H1 (cell line): ENCODE data around the gene BSDC1. TPM values are rescaled to one million over a fixed set of nuclear protein-coding genes. Genes with fewer than 3 reads are reported as not detected.

Experiments
- CTCF ChIA-PET: fragments of 300-600 bp; sonication (Branson Sonifier 250); formaldehyde crosslinking; loops from one replicate; lab custom pipeline; 2021; ENCODE audit not compliant: partially characterized antibody; lab: Charles Lee
- POLR2A ChIA-PET: fragments of 300-600 bp; sonication (Branson Sonifier 250); formaldehyde crosslinking; loops from one replicate; lab custom pipeline; 2021; ENCODE audit warnings: inconsistent platforms; ENCODE audit not compliant: partially characterized antibody; lab: Charles Lee
- DNase-seq, 2 experiments: peaks; one replicate each; pipeline versions ENCODE4 v3.0.0 to v3.0.0-alpha.2; 2010 to 2022; ENCODE audit warnings: low spot score in 2 of 2, low read depth in 1 of 2, mixed read lengths in 1 of 2
- FAIRE-seq: peaks from 2 replicates; lab custom pipeline; 2011; peaks lifted over from hg19 to GRCh38; lab: Jason Lieb, UNC
- H2AFZ ChIP-seq: 2 replicates; pipeline ENCODE4 v1.8.1; 2012; ENCODE audit warnings: low read length, inconsistent platforms
- H2AK5ac ChIP-seq: 2 replicates; pipeline ENCODE4 v1.6.1; 2013; ENCODE audit warnings: low read depth, low read length
- H2BK120ac ChIP-seq: replicated peaks from 2 replicates; pipeline ENCODE3; 2013; ENCODE audit warnings: low read depth, low read length, inconsistent platforms
- H2BK12ac ChIP-seq: 2 replicates; pipeline ENCODE4 v1.6.1; 2013; ENCODE audit warnings: low read depth, low read length
- H2BK15ac ChIP-seq: 2 replicates; pipeline ENCODE4 v1.6.1; 2013; ENCODE audit warnings: low read length
- H2BK20ac ChIP-seq: 2 replicates; pipeline ENCODE4 v1.6.1; 2013; ENCODE audit warnings: low read length
- H2BK5ac ChIP-seq: 2 replicates; pipeline ENCODE4 v1.6.1; 2013; ENCODE audit warnings: low read depth, low read length
- H3K14ac ChIP-seq: 2 replicates; pipeline ENCODE4 v1.6.1; 2013; ENCODE audit warnings: inconsistent platforms; ENCODE audit not compliant: insufficient read length
- H3K18ac ChIP-seq: 2 replicates; pipeline ENCODE4 v1.6.1; 2013; ENCODE audit warnings: low read length; ENCODE audit errors: extremely low read depth
- H3K23ac ChIP-seq: 2 replicates; pipeline ENCODE4 v1.6.1; 2013; ENCODE audit warnings: inconsistent platforms; ENCODE audit not compliant: insufficient read length
- H3K23me2 ChIP-seq: 2 replicates; pipeline ENCODE4 v1.6.1; 2013; ENCODE audit warnings: low read depth, low read length
- H3K27ac ChIP-seq: 2 replicates; pipeline ENCODE4 v1.6.1; 2011; ENCODE audit warnings: low read depth, low read length, inconsistent platforms
- H3K27me3 ChIP-seq, 4 experiments: replicated peaks in 1 of 4; 1 replicate in 1 of 4; 2 replicates in 3 of 4; pipeline versions ENCODE4 v1.6.1 to v1.8.1; 2011 to 2013; ENCODE audit warnings: low read length in 3 of 4, mild to moderate bottlenecking in 3 of 4, inconsistent platforms in 2 of 4, mixed read lengths in 2 of 4, moderate library complexity in 1 of 4; ENCODE audit not compliant: control insufficient read depth in 3 of 4, insufficient read depth in 3 of 4; ENCODE audit errors: extremely low read depth in 1 of 4
- H3K36me3 ChIP-seq, 4 experiments: 2 replicates each; pipeline versions ENCODE4 v1.6.1 to v1.8.1; 2011 to 2013; ENCODE audit warnings: mild to moderate bottlenecking in 4 of 4, low read length in 3 of 4, moderate library complexity in 2 of 4, control low read depth in 1 of 4, inconsistent platforms in 1 of 4; ENCODE audit not compliant: insufficient read depth in 4 of 4, control insufficient read depth in 2 of 4
- H3K4ac ChIP-seq: replicated peaks from 2 replicates; pipeline ENCODE3; 2013; ENCODE audit warnings: low read length, low read depth, mixed read lengths, inconsistent platforms; ENCODE audit not compliant: insufficient read length
- H3K4me1 ChIP-seq, 4 experiments: replicated peaks in 1 of 4; 1 replicate in 1 of 4; 2 replicates in 3 of 4; pipeline versions ENCODE4 v1.6.1 to v1.8.1; 2011 to 2013; ENCODE audit warnings: low read length in 3 of 4, inconsistent platforms in 2 of 4, mixed read lengths in 1 of 4; ENCODE audit not compliant: insufficient read depth in 4 of 4, control insufficient read depth in 3 of 4
- H3K4me2 ChIP-seq, 2 experiments: 2 replicates each; pipeline versions ENCODE4 v1.6.1 to v1.8.1; 2011 to 2013; ENCODE audit warnings: low read depth in 2 of 2, low read length in 2 of 2, control low read depth in 1 of 2, inconsistent platforms in 1 of 2, mild to moderate bottlenecking in 1 of 2; ENCODE audit not compliant: insufficient read depth in 1 of 2
- H3K4me3 ChIP-seq, 4 experiments: fragments of 200-600, 300-600 bp in 1 of 4; sonication (generic), shearing (Covaris generic), sonication (Bioruptor Twin) in 1 of 4; 2 replicates each; pipeline versions ENCODE4 v1.5.1 to v1.8.1; 2011 to 2016; ENCODE audit warnings: low read length in 4 of 4, low read depth in 3 of 4, control low read depth in 2 of 4, inconsistent platforms in 2 of 4, mild to moderate bottlenecking in 2 of 4, mixed read lengths in 1 of 4, moderate library complexity in 1 of 4; ENCODE audit not compliant: insufficient read depth in 2 of 4; ENCODE audit errors: extremely low read depth in 1 of 4
- H3K56ac ChIP-seq: replicated peaks from 2 replicates; pipeline ENCODE3; 2013; ENCODE audit warnings: low read depth, mild to moderate bottlenecking, mixed read lengths, low read length, inconsistent platforms; ENCODE audit not compliant: insufficient read length
- H3K79me1 ChIP-seq: 2 replicates; pipeline ENCODE4 v1.6.1; 2013; ENCODE audit warnings: low read depth, low read length, control low read depth
- H3K79me2 ChIP-seq, 2 experiments: 2 replicates each; pipeline versions ENCODE4 v1.6.1 to v1.8.1; 2012 to 2013; ENCODE audit warnings: low read length in 2 of 2, mild to moderate bottlenecking in 2 of 2, inconsistent platforms in 1 of 2; ENCODE audit not compliant: insufficient read depth in 2 of 2, control insufficient read depth in 1 of 2
- H3K9ac ChIP-seq, 4 experiments: replicated peaks in 1 of 4; 1 replicate in 1 of 4; 2 replicates in 3 of 4; pipeline versions ENCODE4 v1.6.1 to v1.8.1; 2011 to 2013; ENCODE audit warnings: low read depth in 3 of 4, low read length in 3 of 4, control low read depth in 2 of 4, mild to moderate bottlenecking in 2 of 4, moderate library complexity in 2 of 4, inconsistent platforms in 1 of 4; ENCODE audit errors: extremely low read depth in 1 of 4
- H3K9me3 ChIP-seq, 2 experiments: 2 replicates each; pipeline versions ENCODE4 v1.6.1 to v1.8.1; 2012 to 2013; ENCODE audit warnings: mild to moderate bottlenecking in 2 of 2, moderate library complexity in 2 of 2, control low read depth in 1 of 2, inconsistent platforms in 1 of 2, low read depth in 1 of 2, low read length in 1 of 2, mixed read lengths in 1 of 2; ENCODE audit not compliant: insufficient read depth in 2 of 2
- H4K20me1 ChIP-seq, 2 experiments: replicated peaks in 1 of 2; 2 replicates each; pipeline versions ENCODE3 to v1.8.1; 2011 to 2013; ENCODE audit warnings: inconsistent platforms in 2 of 2, low read length in 2 of 2, mild to moderate bottlenecking in 1 of 2; ENCODE audit not compliant: insufficient read depth in 2 of 2, control insufficient read depth in 1 of 2
- H4K5ac ChIP-seq: 2 replicates; pipeline ENCODE4 v1.6.1; 2013; ENCODE audit warnings: low read length, low read depth, mixed read lengths, inconsistent platforms; ENCODE audit not compliant: insufficient read length
- H4K8ac ChIP-seq: 2 replicates; pipeline ENCODE4 v1.8.0; 2013; ENCODE audit warnings: mild to moderate bottlenecking, moderate library complexity, low read length, inconsistent platforms; ENCODE audit not compliant: insufficient read depth; ENCODE audit errors: extremely low read depth
- H4K91ac ChIP-seq: replicated peaks from 2 replicates; pipeline ENCODE3; 2013; ENCODE audit warnings: low read length, mixed read lengths, inconsistent platforms; ENCODE audit not compliant: insufficient read length
- CBX5 ChIP-seq: fragments of 300-800, 300-1000 bp; sonication (generic); IDR thresholded peaks from 2 replicates; pipeline ENCODE4 v1.7.1; 2016; ENCODE audit warnings: antibody characterized with exemption, low read length, low read depth
- GABPA ChIP-seq: IDR thresholded peaks from 2 replicates; pipeline ENCODE4 v1.6.1; 2011; ENCODE audit warnings: mild to moderate bottlenecking, low read length, moderate library complexity, borderline replicate concordance; ENCODE audit not compliant: insufficient read depth
- JUND ChIP-seq: IDR thresholded peaks from 2 replicates; pipeline ENCODE4 v1.6.1; 2011; ENCODE audit warnings: mild to moderate bottlenecking, improper control_type of control experiment, low read length
- KDM1A ChIP-seq: fragments of 200-600, 300-600 bp; sonication (generic); IDR thresholded peaks from 2 replicates; pipeline ENCODE4 v1.7.1; 2016; ENCODE audit warnings: mild to moderate bottlenecking, low read length, borderline replicate concordance
- MAFK ChIP-seq: IDR thresholded peaks from 2 replicates; pipeline ENCODE4 v1.6.1; 2012; ENCODE audit warnings: low read depth, mild to moderate bottlenecking, improper control_type of control experiment, low read length
- SIN3A ChIP-seq, 2 experiments: IDR thresholded peaks in 1 of 2; conservative IDR thresholded peaks in 1 of 2; 2 replicates each; pipeline ENCODE4 v1.6.1; 2011 to 2012; ENCODE audit warnings: low read length in 2 of 2, improper control_type of control experiment in 1 of 2, low read depth in 1 of 2, mild to moderate bottlenecking in 1 of 2
- ZNF274 ChIP-seq: IDR thresholded peaks from 2 replicates; pipeline ENCODE4 v1.7.0; 2012; ENCODE audit warnings: low read length, borderline replicate concordance; ENCODE audit errors: extremely low read depth
- WGBS, 2 experiments: shearing (Covaris generic) in 1 of 2; methylation state at CpG; one replicate each; pipeline versions ENCODE4 v1.1.6 to v1.1.7; 2013 to 2015; ENCODE audit warnings: low lambda C conversion rate in 2 of 2, mixed read lengths in 2 of 2, inconsistent platforms in 1 of 2, low coverage in 1 of 2, missing lambda C conversion rate in 1 of 2; ENCODE audit not compliant: insufficient replicate concordance in 2 of 2, insufficient coverage in 1 of 2, insufficient read length in 1 of 2; ENCODE audit errors: extremely low coverage in 1 of 2, missing lambda C conversion rate in 1 of 2; 5-methylcytosine and 5-hydroxymethylcytosine counted together
- polyA plus RNA-seq, 7 experiments: library from polyadenylated mRNA; depleted of rRNA in 3 of 7; stranded (reverse) in 5 of 7; unstranded in 2 of 7; fragments of >200 nt in 5 of 7; fragments of 200-250 nt in 2 of 7; gene quantifications; 1 replicate in 5 of 7; 2 replicates in 1 of 7; 4 replicates in 1 of 7; pipeline versions ENCODE4 v1.2.1 to v1.2.3, GENCODE V29; 2011 to 2013; ENCODE audit warnings: missing spikeins in 2 of 7, mixed read lengths in 2 of 7
- total RNA-seq: library from RNA; stranded (reverse); fragmentation: NEBNext Ultra II Directional; extraction: Animal tissue kit (Norgen Biotek cat#: 25700); gene quantifications from 2 replicates; pipeline ENCODE4 v1.2.1, GENCODE V29; 2021
- TF ChIP-seq, protein P1 (sequence below): IDR thresholded peaks from 2 replicates; pipeline ENCODE4 v1.6.1; 2012; ENCODE audit warnings: low read length, inconsistent platforms

BSDC1 gene
- total and polyA plus RNA-seq, 2 of the 8 experiments (the other 6 are each of a cell fraction or from before 2014, with no cell fraction given) = 24.8 to 40.7 TPM

DNA sequence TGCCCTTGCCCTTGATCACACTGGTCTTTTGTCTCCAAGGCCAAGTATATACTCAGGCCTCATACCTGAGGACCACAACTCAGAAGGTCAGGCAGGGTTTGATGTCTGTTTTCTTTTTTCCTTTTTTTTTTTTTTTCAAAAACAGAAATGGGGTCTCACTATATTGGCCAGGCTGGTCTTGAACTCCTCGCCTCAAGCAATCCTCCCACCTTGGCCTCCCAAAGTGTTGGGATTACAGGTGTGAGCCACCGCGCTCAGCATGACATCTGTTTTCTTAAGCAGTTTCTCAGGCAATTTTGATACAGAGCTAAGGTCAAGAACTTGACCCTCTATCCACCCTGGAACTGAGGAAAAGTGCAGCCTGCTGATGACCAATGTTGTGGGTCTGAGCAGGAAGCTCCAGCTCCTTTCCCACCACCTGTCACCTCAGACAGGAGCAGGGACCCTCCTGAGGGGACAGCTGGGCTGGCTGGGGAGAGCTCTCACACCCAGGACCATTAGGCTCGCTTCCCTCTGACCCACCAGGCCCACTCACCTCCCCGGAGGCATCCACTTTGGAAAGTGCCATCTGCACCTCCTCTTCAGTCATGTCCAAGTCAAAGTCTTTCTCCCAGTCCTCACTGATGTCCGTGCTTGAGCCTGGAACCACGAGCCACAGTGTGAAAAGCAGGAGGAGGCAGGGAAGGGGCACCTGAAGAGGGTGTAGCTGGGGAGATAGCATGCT is 26.2 kb downstream of the BSDC1 start:
- Histone ChIP-seq H3K27me3 (no peaks in the 10 kb centered on the region), H3K27ac (no peak overlapping the region), H2BK15ac (no peak overlapping the region), H2AK5ac (no peak overlapping the region), H3K4me3 (no peak overlapping the region), H2BK5ac (no peak overlapping the region), H3K23ac (no peak overlapping the region), H3K36me3 (peaks cover 6 to 62% (median 35%) of the 10 kb centered on the region in 4 experiments; a peak in 7 of 8 replicates), H2BK120ac (no peak overlapping the region), H3K14ac (no peak overlapping the region), H2BK20ac (no peak overlapping the region), H3K23me2 (no peaks in the 10 kb centered on the region), H2AFZ (no peak overlapping the region), H3K18ac (no peak overlapping the region), H4K20me1 (peaks cover 2 to 6% of the 10 kb centered on the region in 2 experiments), H4K8ac (no peak overlapping the region), H3K9ac (no peak overlapping the region), H3K56ac (no peak overlapping the region), H3K4me1 (no peaks in the 10 kb centered on the region), H4K91ac (no peak overlapping the region), H3K79me1 (no peaks in the 10 kb centered on the region), H3K4me2 (no peak overlapping the region), H3K79me2 (no peaks in the 10 kb centered on the region), H3K4ac (no peak overlapping the region), H2BK12ac (no peak overlapping the region), H3K9me3 (no peaks in the 10 kb centered on the region), H4K5ac (no peak overlapping the region)
- FAIRE-seq = no peak
- ChIA-PET POLR2A (interaction anchor here (1.0 to 4.3 kb wide), 6 partner anchors 10 to 35 kb away, joined by 4 to 17 read pairs (median 8); partner anchors contain the start of gene MARCKSL1), CTCF (interaction anchor here (1.2 kb wide), 1 partner anchor 52 kb away, joined by 4 read pairs; no protein-coding TSS in a partner anchor)
- DNase-seq = no peak
- 89% methylated on average over 7 of the region's 7 CpGs; no CpG with 5 or more reads in 1 of the 2 experiments for WGBS, 2 experiments
- TF ChIP-seq JUND (no peak), SIN3A (conservative IDR thresholded peaks at IDR 0.05 in 1 of 2, IDR thresholded peaks at IDR 0.05 in 1 of 2; ENCODE audit: low read depth in 1 of 2, low read length in 2 of 2) (no peak), GABPA (no peak), ZNF274 (no peak), MAFK (no peak), CBX5 (no peak), KDM1A (no peak)
- TF ChIP-seq, protein P1, sequence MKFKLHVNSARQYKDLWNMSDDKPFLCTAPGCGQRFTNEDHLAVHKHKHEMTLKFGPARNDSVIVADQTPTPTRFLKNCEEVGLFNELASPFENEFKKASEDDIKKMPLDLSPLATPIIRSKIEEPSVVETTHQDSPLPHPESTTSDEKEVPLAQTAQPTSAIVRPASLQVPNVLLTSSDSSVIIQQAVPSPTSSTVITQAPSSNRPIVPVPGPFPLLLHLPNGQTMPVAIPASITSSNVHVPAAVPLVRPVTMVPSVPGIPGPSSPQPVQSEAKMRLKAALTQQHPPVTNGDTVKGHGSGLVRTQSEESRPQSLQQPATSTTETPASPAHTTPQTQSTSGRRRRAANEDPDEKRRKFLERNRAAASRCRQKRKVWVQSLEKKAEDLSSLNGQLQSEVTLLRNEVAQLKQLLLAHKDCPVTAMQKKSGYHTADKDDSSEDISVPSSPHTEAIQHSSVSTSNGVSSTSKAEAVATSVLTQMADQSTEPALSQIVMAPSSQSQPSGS = no peak
